Osteoblast (primary cell): ENCODE results near the gene PRIM2. TPM values are rescaled to one million over a fixed set of nuclear protein-coding genes. Genes with fewer than 3 reads are reported as not detected.
"Not testable (repeated sequence)": the region's sequence is repeated elsewhere in the genome, so short reads cannot be mapped to it uniquely, and the experiment has no call there.

Experiments used
- DNase-seq: peaks from one replicate; pipeline ENCODE4 v3.0.0; 2011; ENCODE audit warnings: low spot score, mixed read lengths; ENCODE audit not compliant: insufficient read length; ENCODE audit errors: missing footprints
- H2AFZ ChIP-seq: 2 replicates; pipeline ENCODE4 v1.6.0; 2011; ENCODE audit warnings: mild to moderate bottlenecking, low read length
- H3K27ac ChIP-seq: 2 replicates; pipeline ENCODE4 v1.5.1; 2011; ENCODE audit warnings: mild to moderate bottlenecking, low read depth, low read length, moderate library complexity
- H3K27me3 ChIP-seq: 2 replicates; pipeline ENCODE4 v1.6.0; 2012; ENCODE audit warnings: mild to moderate bottlenecking, control low read depth, inconsistent platforms, low read length, moderate library complexity; ENCODE audit not compliant: insufficient read depth
- H3K36me3 ChIP-seq: 2 replicates; pipeline ENCODE4 v1.5.1; 2011; ENCODE audit warnings: mild to moderate bottlenecking, low read length, control low read depth, moderate library complexity; ENCODE audit not compliant: insufficient read depth
- H3K4me1 ChIP-seq: 2 replicates; pipeline ENCODE4 v1.5.1; 2011; ENCODE audit warnings: mild to moderate bottlenecking, low read length, control low read depth, moderate library complexity; ENCODE audit not compliant: insufficient read depth
- H3K4me2 ChIP-seq: 2 replicates; pipeline ENCODE4 v1.6.0; 2011; ENCODE audit warnings: mild to moderate bottlenecking, low read length; ENCODE audit not compliant: insufficient read depth
- H3K4me3 ChIP-seq: fragments of 200-600 bp; sonication (generic); 3 replicates; pipeline ENCODE4 v1.5.1; 2012; ENCODE audit warnings: mild to moderate bottlenecking, low read length, inconsistent platforms; ENCODE audit not compliant: insufficient read depth
- H3K79me2 ChIP-seq: 2 replicates; pipeline ENCODE4 v1.6.0; 2012; ENCODE audit warnings: mild to moderate bottlenecking, low read length, control low read depth, inconsistent platforms; ENCODE audit not compliant: insufficient read depth
- H3K9me3 ChIP-seq: 2 replicates; pipeline ENCODE4 v1.5.1; 2011; ENCODE audit warnings: low read depth, low read length, control low read depth
- H4K20me1 ChIP-seq: 2 replicates; pipeline ENCODE4 v1.6.0; 2012; ENCODE audit warnings: mild to moderate bottlenecking, low read length, control low read depth; ENCODE audit not compliant: insufficient read depth
- total RNA-seq: library from RNA; depleted of rRNA; stranded (reverse); fragments of >200 nt; gene quantifications from 2 replicates; pipeline ENCODE4 v1.2.3, GENCODE V29; 2012

PRIM2 gene
- total RNA-seq, 1 donor = 30.0 TPM

DNA sequence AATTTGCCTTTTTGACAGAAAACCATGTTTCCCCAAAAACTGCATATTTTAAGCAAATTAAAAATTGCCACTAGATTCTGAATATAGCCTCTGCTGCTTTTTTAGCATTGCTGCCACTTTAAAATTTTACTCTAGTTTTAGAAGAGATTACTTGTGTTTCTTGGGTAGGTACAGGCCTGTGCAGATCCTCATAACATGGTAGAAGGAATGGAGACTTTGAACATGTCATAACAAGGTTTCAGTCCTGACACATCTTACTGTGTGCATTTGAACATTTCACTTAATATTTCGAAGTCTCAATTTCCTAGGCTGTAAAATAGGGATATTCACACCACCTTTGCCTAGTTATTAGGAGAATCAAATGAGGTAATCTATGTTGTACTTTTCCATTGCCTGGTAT is 259.6 kb downstream of the PRIM2 start:
- not testable (repeated sequence) for H3K4me2 ChIP-seq, H3K27me3 ChIP-seq, H3K4me3 ChIP-seq, H3K79me2 ChIP-seq, H3K9me3 ChIP-seq, DNase-seq, H2AFZ ChIP-seq, H4K20me1 ChIP-seq, H3K4me1 ChIP-seq, H3K36me3 ChIP-seq, H3K27ac ChIP-seq

DNA sequence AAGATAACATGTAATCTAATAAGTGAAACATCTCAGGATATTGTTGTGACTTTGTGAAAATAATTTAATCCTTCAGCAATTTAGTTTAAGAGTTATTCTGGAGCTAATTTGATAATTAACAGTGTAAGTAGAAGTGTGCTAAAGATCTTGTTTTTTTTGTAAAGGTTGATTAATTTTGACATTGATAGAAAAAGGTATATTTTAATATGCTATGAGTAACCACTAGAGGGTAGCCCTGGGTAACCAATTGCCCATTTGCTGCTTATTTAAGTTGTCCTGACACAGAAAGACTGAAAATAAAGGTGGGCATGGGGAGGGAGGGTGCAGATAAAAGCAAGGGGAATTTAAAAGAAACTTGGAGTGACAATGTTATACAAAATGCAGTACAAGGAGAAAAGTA is 262.1 kb downstream of the PRIM2 start:
- not testable (repeated sequence) for H3K27ac ChIP-seq, H2AFZ ChIP-seq, H3K4me3 ChIP-seq, H4K20me1 ChIP-seq, H3K9me3 ChIP-seq, H3K36me3 ChIP-seq, H3K27me3 ChIP-seq, DNase-seq, H3K4me2 ChIP-seq, H3K4me1 ChIP-seq, H3K79me2 ChIP-seq

DNA sequence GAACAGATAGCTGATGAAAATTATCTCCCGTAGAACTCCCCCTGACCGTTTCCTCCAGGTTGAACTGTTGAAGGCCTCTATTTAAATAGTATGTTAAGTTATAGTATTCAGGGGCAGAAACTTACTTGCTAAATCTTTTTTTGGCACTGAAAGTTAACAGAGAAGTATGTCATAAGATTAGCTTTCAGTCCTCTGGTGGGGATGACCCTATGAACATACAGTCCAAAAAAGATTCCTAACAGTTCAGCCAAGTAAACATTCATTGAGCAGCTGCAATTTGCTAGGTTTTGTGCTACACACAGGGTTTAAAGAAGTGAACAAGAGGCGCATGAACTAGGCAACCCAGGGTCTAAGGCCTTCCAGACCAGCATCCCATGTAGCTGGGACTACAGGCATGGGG is 264.2 kb downstream of the PRIM2 start:
- H3K79me2 ChIP-seq, H4K20me1 ChIP-seq, H3K4me1 ChIP-seq, H3K36me3 ChIP-seq, H3K27me3 ChIP-seq, H2AFZ ChIP-seq, H3K27ac ChIP-seq, H3K4me3 ChIP-seq, H3K9me3 ChIP-seq, DNase-seq, H3K4me2 ChIP-seq: not testable (repeated sequence)

DNA sequence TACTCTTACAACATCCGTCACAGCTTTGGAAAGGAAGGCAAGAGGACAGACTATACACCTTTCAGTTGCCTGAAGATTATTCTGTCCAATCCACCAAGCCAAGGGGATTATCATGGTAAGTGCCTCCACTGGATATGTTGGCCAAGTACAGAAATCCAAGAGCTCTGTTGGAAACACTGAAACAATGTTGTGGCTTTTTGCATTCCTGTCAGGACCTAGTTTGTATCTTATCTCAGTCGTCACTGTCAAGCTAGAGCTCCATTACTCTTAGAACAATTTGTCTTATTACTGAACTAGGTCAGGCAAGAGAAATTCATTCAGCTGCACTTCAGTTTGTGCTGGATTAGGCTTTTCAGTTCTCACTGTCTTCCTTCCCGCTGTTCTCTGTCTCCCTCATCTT is 283.7 kb downstream of the PRIM2 start:
- H3K4me1 ChIP-seq, H3K36me3 ChIP-seq, H3K4me2 ChIP-seq, H3K79me2 ChIP-seq, H2AFZ ChIP-seq, H4K20me1 ChIP-seq, DNase-seq, H3K27me3 ChIP-seq, H3K27ac ChIP-seq, H3K4me3 ChIP-seq, H3K9me3 ChIP-seq: not testable (repeated sequence)

DNA sequence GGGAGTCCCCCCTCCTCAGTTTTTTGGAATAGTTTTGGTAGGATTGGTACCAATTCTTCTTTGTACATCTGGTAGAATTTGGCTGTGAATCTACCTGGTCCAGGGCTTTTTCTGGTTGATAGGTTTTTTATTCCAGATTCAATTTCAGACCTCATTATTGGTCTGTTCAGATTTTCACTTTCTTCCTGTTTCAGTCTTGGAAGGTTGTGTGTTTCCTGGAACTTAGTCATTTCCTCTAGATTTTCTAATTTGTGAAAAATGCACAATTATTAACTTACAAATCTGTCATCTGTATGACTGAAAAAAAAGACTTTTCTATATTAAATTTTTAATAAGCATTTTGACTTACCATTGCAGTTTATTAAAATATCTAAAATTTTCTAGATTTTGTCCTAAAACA is 287.9 kb downstream of the PRIM2 start:
- H3K9me3 ChIP-seq, DNase-seq, H3K27ac ChIP-seq, H3K4me2 ChIP-seq, H3K79me2 ChIP-seq, H3K4me1 ChIP-seq, H3K4me3 ChIP-seq, H4K20me1 ChIP-seq, H3K36me3 ChIP-seq, H3K27me3 ChIP-seq, H2AFZ ChIP-seq: not testable (repeated sequence)

DNA sequence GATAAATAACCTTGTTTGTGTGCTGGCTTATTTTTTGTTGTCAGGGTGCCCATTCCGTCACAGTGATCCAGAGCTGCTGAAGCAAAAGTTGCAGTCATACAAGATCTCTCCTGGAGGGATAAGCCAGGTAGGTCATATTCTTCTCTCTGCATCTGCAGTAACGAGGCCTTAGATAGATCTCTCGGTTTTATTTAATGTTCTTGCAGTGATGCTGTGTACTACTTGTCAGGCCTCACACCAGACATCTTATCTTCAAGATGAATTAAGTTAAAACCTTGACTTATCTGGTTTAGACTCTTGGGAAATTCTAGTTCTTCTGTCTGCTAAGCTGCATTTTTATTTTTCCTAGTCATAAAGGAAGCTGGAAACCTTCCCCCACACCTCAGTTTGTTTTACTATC is 288.9 kb downstream of the PRIM2 start:
- not testable (repeated sequence) for H3K27ac ChIP-seq, H3K9me3 ChIP-seq, H3K36me3 ChIP-seq, H3K4me1 ChIP-seq, H4K20me1 ChIP-seq, DNase-seq, H3K4me3 ChIP-seq, H3K27me3 ChIP-seq, H2AFZ ChIP-seq, H3K79me2 ChIP-seq, H3K4me2 ChIP-seq

DNA sequence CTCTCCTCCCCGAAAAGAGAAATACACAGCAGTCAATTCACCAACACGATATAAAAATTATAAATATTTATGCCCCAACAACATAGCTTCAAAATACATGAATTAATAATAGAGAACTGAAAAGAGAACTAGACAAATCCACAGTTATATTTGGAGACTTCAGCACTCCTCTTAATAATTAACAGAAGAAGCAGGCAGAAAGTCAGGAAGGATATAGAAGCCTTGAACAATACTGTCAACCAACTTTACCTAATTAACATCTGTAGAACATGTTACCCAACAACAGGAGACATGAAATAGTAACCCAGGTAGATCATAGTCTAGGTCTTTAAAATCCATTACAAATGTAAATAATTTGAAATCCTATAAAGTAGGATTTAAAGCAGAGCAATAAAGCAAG is 293.2 kb downstream of the PRIM2 start:
- not testable (repeated sequence) for H2AFZ ChIP-seq, H3K27ac ChIP-seq, H3K4me3 ChIP-seq, DNase-seq, H4K20me1 ChIP-seq, H3K79me2 ChIP-seq, H3K36me3 ChIP-seq, H3K9me3 ChIP-seq, H3K4me2 ChIP-seq, H3K4me1 ChIP-seq, H3K27me3 ChIP-seq

DNA sequence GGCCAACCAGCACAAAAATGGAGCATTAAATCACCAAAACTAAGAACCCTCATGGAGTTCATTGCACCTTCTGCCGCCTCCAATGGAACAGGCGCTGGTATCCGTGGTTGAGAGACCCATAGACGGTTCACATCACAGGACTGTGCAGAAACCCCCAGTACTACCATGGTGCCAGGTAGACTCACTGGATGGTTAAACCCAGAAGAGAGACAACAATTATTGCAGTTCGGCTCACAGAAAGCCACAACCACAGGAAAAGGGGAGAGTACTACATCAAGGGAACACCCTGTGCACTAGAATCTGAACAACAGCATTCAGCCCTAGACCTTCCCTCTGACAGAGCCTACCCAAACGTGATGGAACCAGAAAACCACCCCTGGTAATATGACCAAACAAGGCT is 301.5 kb downstream of the PRIM2 start:
- H3K36me3 ChIP-seq, H3K79me2 ChIP-seq, DNase-seq, H3K27ac ChIP-seq, H3K4me1 ChIP-seq, H3K9me3 ChIP-seq, H2AFZ ChIP-seq, H3K4me2 ChIP-seq, H3K27me3 ChIP-seq, H4K20me1 ChIP-seq, H3K4me3 ChIP-seq: not testable (repeated sequence)

DNA sequence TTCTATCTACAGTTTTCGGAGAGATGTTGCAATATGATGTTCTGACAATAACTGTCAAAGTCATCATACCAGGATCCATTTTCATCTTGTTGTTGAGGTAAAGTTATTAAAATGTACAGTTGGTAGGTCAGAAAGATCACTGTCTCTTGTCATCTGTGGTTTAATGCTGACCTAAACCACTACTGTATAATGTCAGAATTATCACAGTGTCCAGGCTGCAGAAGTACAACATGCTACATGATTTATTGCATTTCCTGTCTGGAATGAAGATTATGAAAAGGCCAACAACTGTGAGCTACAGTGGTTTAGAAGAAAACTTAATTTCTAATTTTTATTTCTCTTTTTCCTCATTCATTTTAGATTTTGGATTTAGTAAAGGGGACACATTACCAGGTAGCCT is 314.3 kb downstream of the PRIM2 start:
- H3K79me2 ChIP-seq, H3K27me3 ChIP-seq, DNase-seq, H3K4me3 ChIP-seq, H2AFZ ChIP-seq, H4K20me1 ChIP-seq, H3K9me3 ChIP-seq, H3K27ac ChIP-seq, H3K36me3 ChIP-seq, H3K4me2 ChIP-seq, H3K4me1 ChIP-seq: not testable (repeated sequence)
